ENCODE results near the gene SLC22A17. TPM values are rescaled to one million over a fixed set of nuclear protein-coding genes. Genes with fewer than 3 reads are reported as not detected.

The SLC22A17 gene
- total and polyA plus RNA-seq, 2 of the 4 experiments (the other 2 are of a cell fraction), result 6.6 to 36.0 TPM

DNA sequence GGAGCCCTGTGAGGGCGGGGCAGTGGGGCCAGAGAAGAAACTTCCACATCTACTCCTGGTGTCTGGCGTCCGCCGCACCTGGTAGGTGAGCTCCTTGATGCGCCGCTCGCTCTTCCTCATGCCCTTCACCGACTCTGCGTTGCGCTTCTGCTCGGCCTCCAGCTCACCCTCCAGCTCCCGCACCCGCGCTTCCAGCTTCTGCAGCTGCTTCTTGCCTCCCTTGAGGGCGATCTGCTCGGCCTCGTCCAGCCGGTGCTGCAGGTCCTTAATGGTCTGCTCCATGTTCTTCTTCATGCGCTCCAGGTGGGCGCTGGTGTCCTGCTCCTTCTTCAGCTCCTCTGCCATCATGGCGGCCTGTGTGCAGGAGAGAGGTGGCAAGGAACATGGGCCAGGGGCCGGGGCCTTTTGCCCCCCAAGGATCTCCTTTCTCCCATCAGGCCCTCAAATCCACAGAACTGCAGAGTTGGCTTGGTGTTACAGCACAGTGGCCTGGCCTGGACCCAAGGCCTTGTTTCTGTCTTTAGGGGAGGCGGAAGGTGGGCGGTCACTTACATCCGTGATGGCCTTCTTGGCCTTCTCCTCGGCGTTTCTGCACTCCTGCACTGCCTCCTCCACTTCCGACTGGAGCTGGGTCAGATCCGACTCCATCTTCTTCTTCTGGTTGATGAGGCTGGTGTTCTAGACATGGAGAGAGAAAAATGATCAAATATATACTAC, 31.8 kb upstream of the SLC22A17 start:
- no peak overlapping the region for H3K23ac ChIP-seq (ENCODE audit: low read depth, low read length)
- H2BK120ac ChIP-seq (ENCODE audit: low read depth, low read length), result no peak overlapping the region
- ATAC-seq (ENCODE audit: low read depth) (no peak), DNase-seq (no peak)
- H4K5ac ChIP-seq (ENCODE audit: low read depth, low read length), result no peak overlapping the region
- H4K8ac ChIP-seq (ENCODE audit: low read depth in 2 of 2, low read length in 2 of 2), result no peak overlapping the region
- WGBS, 2 experiments (ENCODE audit: extremely low coverage in 2 of 2, insufficient read length in 1 of 2), result 84% methylated on average over 10 of the region's 29 CpGs; no CpG with 5 or more reads in 1 of the 2 experiments
- no peaks in the 10 kb centered on the region for H4K20me1 ChIP-seq (ENCODE audit: insufficient read depth, low read length)
- H3K79me1 ChIP-seq (ENCODE audit: low read depth in 1 of 2, low read length in 2 of 2), result no peaks in the 10 kb centered on the region
- no peak overlapping the region for H3K4ac ChIP-seq (ENCODE audit: low read depth, low read length)
- dilution Hi-C loops (cut with HindIII; ENCODE audit: low sequenced_read_pairs, unreplicated experiment) (no loop called here), intact Hi-C loops (cut with micrococcal nuclease) (no loop called here), in situ Hi-C loops (cut with MboI; ENCODE audit: low sequenced_read_pairs) (no loop called here)
- no peak overlapping the region for H3K4me2 ChIP-seq (ENCODE audit: low read depth, low read length)
- no peak overlapping the region for H2BK20ac ChIP-seq (ENCODE audit: low read depth, low read length)
- no peaks in the 10 kb centered on the region for H3K36me3 ChIP-seq (ENCODE audit: control insufficient read depth, insufficient read depth, low read length)
- no peak overlapping the region for H3K14ac ChIP-seq (replicated peaks; ENCODE audit: low read depth, low read length)
- POLR2A ChIA-PET (ENCODE audit: unreplicated experiment), result no interaction called here
- H4K91ac ChIP-seq (ENCODE audit: insufficient read depth, low read depth, low read length), result no peak overlapping the region
- no peak overlapping the region for H2AK9ac ChIP-seq (replicated peaks; ENCODE audit: low read depth, low read length, poor library complexity)
- peaks cover 46% of the 10 kb centered on the region for H3K27me3 ChIP-seq (ENCODE audit: control insufficient read depth, insufficient read depth, low read length)
- no peaks in the 10 kb centered on the region for H3K4me1 ChIP-seq (ENCODE audit: control insufficient read depth, insufficient read depth, low read length)
- H2AK5ac ChIP-seq (ENCODE audit: low read depth, low read length), result no peak overlapping the region
- H3K27ac ChIP-seq (ENCODE audit: insufficient read depth, low read length), result no peak overlapping the region
- no peak overlapping the region for H3K56ac ChIP-seq (ENCODE audit: extremely low read depth, insufficient read depth, low read length)
- TF ChIP-seq MAZ (IDR thresholded peaks at IDR 0.05; ENCODE audit: borderline replicate concordance, low read depth, low read length) (no peak), RFX5 (IDR thresholded peaks at IDR 0.05; ENCODE audit: low read depth, low read length) (no peak), CHD1 (IDR thresholded peaks at IDR 0.05; ENCODE audit: low read depth, low read length) (no peak), FOS (IDR thresholded peaks at IDR 0.05; ENCODE audit: low read depth, low read length) (no peak), POLR2A (IDR thresholded peaks at IDR 0.05; ENCODE audit: low read depth, low read length) (no peak), MXI1 (IDR thresholded peaks at IDR 0.05; ENCODE audit: borderline replicate concordance, low read depth, low read length) (no peak), SMC3 (IDR thresholded peaks at IDR 0.05; ENCODE audit: low read depth, low read length) (no peak), CEBPB (IDR thresholded peaks at IDR 0.05; ENCODE audit: low read depth, low read length) (no peak), BHLHE40 (IDR thresholded peaks at IDR 0.05; ENCODE audit: low read depth, low read length) (no peak), NFE2L2 (IDR thresholded peaks at IDR 0.05; ENCODE audit: low read depth, low read length) (no peak), RCOR1 (IDR thresholded peaks at IDR 0.05; ENCODE audit: insufficient replicate concordance, low read length) (no peak), MAFK (IDR thresholded peaks at IDR 0.05; ENCODE audit: low read depth, low read length) (no peak), RAD21 (IDR thresholded peaks at IDR 0.05; ENCODE audit: low read length) (no peak)
- TF ChIP-seq, protein P1, sequence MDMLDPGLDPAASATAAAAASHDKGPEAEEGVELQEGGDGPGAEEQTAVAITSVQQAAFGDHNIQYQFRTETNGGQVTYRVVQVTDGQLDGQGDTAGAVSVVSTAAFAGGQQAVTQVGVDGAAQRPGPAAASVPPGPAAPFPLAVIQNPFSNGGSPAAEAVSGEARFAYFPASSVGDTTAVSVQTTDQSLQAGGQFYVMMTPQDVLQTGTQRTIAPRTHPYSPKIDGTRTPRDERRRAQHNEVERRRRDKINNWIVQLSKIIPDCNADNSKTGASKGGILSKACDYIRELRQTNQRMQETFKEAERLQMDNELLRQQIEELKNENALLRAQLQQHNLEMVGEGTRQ (IDR thresholded peaks at IDR 0.05; ENCODE audit: low read depth, low read length), result no peak
- TF ChIP-seq, protein P2, sequence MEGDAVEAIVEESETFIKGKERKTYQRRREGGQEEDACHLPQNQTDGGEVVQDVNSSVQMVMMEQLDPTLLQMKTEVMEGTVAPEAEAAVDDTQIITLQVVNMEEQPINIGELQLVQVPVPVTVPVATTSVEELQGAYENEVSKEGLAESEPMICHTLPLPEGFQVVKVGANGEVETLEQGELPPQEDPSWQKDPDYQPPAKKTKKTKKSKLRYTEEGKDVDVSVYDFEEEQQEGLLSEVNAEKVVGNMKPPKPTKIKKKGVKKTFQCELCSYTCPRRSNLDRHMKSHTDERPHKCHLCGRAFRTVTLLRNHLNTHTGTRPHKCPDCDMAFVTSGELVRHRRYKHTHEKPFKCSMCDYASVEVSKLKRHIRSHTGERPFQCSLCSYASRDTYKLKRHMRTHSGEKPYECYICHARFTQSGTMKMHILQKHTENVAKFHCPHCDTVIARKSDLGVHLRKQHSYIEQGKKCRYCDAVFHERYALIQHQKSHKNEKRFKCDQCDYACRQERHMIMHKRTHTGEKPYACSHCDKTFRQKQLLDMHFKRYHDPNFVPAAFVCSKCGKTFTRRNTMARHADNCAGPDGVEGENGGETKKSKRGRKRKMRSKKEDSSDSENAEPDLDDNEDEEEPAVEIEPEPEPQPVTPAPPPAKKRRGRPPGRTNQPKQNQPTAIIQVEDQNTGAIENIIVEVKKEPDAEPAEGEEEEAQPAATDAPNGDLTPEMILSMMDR (conservative IDR thresholded peaks at IDR 0.05; ENCODE audit: low read depth, low read length), result no peak
- TF ChIP-seq, protein P3, sequence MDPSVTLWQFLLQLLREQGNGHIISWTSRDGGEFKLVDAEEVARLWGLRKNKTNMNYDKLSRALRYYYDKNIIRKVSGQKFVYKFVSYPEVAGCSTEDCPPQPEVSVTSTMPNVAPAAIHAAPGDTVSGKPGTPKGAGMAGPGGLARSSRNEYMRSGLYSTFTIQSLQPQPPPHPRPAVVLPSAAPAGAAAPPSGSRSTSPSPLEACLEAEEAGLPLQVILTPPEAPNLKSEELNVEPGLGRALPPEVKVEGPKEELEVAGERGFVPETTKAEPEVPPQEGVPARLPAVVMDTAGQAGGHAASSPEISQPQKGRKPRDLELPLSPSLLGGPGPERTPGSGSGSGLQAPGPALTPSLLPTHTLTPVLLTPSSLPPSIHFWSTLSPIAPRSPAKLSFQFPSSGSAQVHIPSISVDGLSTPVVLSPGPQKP (IDR thresholded peaks at IDR 0.05; ENCODE audit: borderline replicate concordance, low read depth, low read length), result no peak
- H3K18ac ChIP-seq (ENCODE audit: low read depth, low read length), result no peak overlapping the region
- H2AFZ ChIP-seq (replicated peaks; ENCODE audit: low read length, poor library complexity), result no peak overlapping the region
- CTCF ChIA-PET, result no interaction called here
- H3K9me1 ChIP-seq (ENCODE audit: insufficient read depth, low read length), result no peaks in the 10 kb centered on the region
- H3K4me3 ChIP-seq (ENCODE audit: insufficient read depth, low read depth, low read length), result no peak overlapping the region
- H3K9me3 ChIP-seq (ENCODE audit: control insufficient read depth, insufficient read depth, low read length), result no peaks in the 10 kb centered on the region
- H2BK15ac ChIP-seq (ENCODE audit: low read depth, low read length), result no peak overlapping the region
- H2BK5ac ChIP-seq (ENCODE audit: low read depth, low read length, poor library complexity, severe bottlenecking), result no peak overlapping the region
- no peak overlapping the region for H3K9ac ChIP-seq (ENCODE audit: low read depth, low read length)
- BruUV-seq (replicated peaks), result no TSS peak
